Stomach (tissue), 9 donors: Measurements from ENCODE around the gene SDCCAG8. TPM values are rescaled to one million over a fixed set of nuclear protein-coding genes. Genes with fewer than 3 reads are reported as not detected.

Source experiments
- DNase-seq, 2 donors: peaks; one replicate each; pipeline versions ENCODE4 v3.0.0 to v3.0.0-alpha.2; 2013 to 2019
- H3K27ac ChIP-seq, 5 donors: fragments of 200-600 bp in 4 of 5; sonication (generic) in 4 of 5; one replicate each; pipeline ENCODE4 v1.5.1; 2013 to 2019; ENCODE audit warnings: mild to moderate bottlenecking in 1 of 5, moderate library complexity in 1 of 5
- H3K27me3 ChIP-seq, 3 donors: fragments of 200-600 bp; sonication (generic); one replicate each; pipeline ENCODE4 v1.5.1; 2017 to 2019; ENCODE audit warnings: mixed run types in 1 of 3
- H3K36me3 ChIP-seq, 4 donors: fragments of 200-600 bp; sonication (generic); 1 replicate in 3 of 4; 2 replicates in 1 of 4; pipeline ENCODE4 v1.5.1; 2016 to 2019
- H3K4me1 ChIP-seq, 4 donors: fragments of 200-600 bp; sonication (generic); one replicate each; pipeline ENCODE4 v1.5.1; 2016 to 2019
- H3K4me3 ChIP-seq, 4 donors: fragments of 200-600 bp; sonication (generic) in 3 of 4; one replicate each; pipeline ENCODE4 v1.5.1; 2016 to 2019; ENCODE audit warnings: mild to moderate bottlenecking in 1 of 4
- H3K9me3 ChIP-seq, 4 donors: fragments of 200-600 bp; sonication (generic); one replicate each; pipeline ENCODE4 v1.5.1; 2016 to 2019
- EP300 ChIP-seq: sonication (generic); formaldehyde crosslinking; IDR thresholded peaks from one replicate; pipeline ENCODE4 v1.6.1; 2017; ENCODE audit warnings: antibody characterized with exemption
- POLR2A ChIP-seq, 4 donors: fragments of 450-650 bp; IDR thresholded peaks; one replicate each; pipeline ENCODE4 v1.6.1; 2016; ENCODE audit warnings: antibody characterized with exemption in 4 of 4, control low read depth in 2 of 4, mild to moderate bottlenecking in 1 of 4, moderate library complexity in 1 of 4
- POLR2AphosphoS5 ChIP-seq, 3 donors: sonication (generic); formaldehyde crosslinking; IDR thresholded peaks; one replicate each; pipeline ENCODE4 v1.6.1; 2016; ENCODE audit warnings: antibody characterized with exemption in 3 of 3
- WGBS, 5 donors: extraction: QIAGEN DNeasy Blood & Tissue Kit in 3 of 5; methylation state at CpG; one replicate each; pipeline versions ENCODE4 v1.1.5 to v1.1.7; 2013 to 2018; 5-methylcytosine and 5-hydroxymethylcytosine counted together
- intact Hi-C: fragments of 100-400 bp; cut with DNase I; formaldehyde crosslinking; loops from one replicate; pipeline ENCODE4 v1.15.1; 2023; ENCODE audit warnings: low total_unique reads
- polyA plus RNA-seq, 3 donors: library from polyadenylated mRNA; stranded (reverse); fragments of 200-250 nt; gene quantifications; one replicate each; pipeline ENCODE4 v1.2.3, GENCODE V29; 2013
- total RNA-seq, 5 donors: library from RNA; depleted of rRNA; stranded (reverse); fragments of >200 nt; gene quantifications; one replicate each; pipeline versions ENCODE4 v1.1.0 to v1.2.3, GENCODE V29; 2014 to 2016
- TF ChIP-seq, protein P1 (sequence below), 7 experiments: fragments of 450-650 bp in 4 of 7; fragments of 200-600 bp in 3 of 7; sonication (generic) in 3 of 7; IDR thresholded peaks; one replicate each; pipeline ENCODE4 v1.5.1; 2016 to 2019; ENCODE audit warnings: antibody characterized with exemption in 7 of 7, control low read depth in 2 of 7, mild to moderate bottlenecking in 1 of 7
- donor health status: healthy with polysubstance abuse.
- donor health status: Bipolar disorder and iron deficiency.
- donor health status: healthy.

Gene SDCCAG8
- total and polyA plus RNA-seq, 8 donors, result 16.3 to 184 (median 24.5) TPM

DNA sequence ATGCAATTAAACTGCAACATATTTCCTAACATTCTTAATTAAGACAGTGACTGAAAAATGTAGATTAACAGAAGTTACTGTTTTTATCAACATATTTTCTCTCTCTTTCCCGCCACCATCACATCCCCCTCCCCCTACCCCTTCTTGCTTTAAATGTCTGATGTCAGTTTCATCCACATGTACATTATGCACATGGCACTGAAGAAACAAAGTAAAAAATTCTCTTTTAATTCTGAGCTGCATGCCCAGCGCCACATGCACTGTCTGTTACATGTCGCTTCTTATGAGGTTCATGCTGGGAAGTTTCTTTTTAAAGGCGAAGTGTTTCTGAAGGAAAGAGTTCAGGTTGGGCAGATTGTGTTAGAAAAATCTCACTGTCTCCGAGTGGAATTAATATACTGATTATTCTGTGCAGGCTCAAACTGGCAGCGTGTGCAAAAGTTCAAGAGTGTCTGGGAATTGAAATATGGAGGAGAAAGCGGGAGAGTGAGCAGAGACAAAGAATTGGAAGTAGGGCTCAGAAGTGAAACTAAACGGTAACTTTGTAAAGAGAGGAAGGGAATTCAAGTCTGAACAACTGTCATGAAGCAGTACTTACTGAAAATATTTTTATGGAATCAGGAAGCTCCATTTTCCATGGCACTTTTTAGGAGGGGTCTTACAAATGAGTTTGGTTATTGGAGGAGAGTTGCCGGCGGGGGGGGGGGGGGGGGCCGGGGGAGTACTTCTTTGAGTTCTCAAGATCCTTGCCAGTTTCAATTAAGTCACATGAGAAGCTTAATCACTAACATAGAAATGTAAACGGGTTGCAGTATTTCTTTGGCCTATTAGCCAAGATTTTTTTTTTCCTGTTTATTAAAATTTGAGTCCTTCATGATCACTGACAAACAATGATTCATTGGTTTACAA lies 217.6 kb downstream of the SDCCAG8 start:
- H3K27me3 ChIP-seq, result no peaks in the 10 kb centered on the region
- peaks cover 0 to 25% (median 14%) of the 10 kb centered on the region in 4 donors for H3K4me1 ChIP-seq
- TF ChIP-seq EP300 (no peak), POLR2AphosphoS5 (IDR thresholded peaks at IDR 0.05) (no peak), POLR2A (IDR thresholded peaks at IDR 0.05) (no peak)
- TF ChIP-seq, protein P1, sequence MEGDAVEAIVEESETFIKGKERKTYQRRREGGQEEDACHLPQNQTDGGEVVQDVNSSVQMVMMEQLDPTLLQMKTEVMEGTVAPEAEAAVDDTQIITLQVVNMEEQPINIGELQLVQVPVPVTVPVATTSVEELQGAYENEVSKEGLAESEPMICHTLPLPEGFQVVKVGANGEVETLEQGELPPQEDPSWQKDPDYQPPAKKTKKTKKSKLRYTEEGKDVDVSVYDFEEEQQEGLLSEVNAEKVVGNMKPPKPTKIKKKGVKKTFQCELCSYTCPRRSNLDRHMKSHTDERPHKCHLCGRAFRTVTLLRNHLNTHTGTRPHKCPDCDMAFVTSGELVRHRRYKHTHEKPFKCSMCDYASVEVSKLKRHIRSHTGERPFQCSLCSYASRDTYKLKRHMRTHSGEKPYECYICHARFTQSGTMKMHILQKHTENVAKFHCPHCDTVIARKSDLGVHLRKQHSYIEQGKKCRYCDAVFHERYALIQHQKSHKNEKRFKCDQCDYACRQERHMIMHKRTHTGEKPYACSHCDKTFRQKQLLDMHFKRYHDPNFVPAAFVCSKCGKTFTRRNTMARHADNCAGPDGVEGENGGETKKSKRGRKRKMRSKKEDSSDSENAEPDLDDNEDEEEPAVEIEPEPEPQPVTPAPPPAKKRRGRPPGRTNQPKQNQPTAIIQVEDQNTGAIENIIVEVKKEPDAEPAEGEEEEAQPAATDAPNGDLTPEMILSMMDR (IDR thresholded peaks at IDR 0.05), result no peak
- WGBS, 5 donors, result 39 to 50% (median 39%) methylated on average over 12 of the region's 12 CpGs
- peak in 1 of 2 donors; percentile 49 for DNase-seq
- peak overlapping the region in 4 of 5 donors; percentile 1 to 64 (median 33) for H3K27ac ChIP-seq
- no peaks in the 10 kb centered on the region for H3K9me3 ChIP-seq
- peaks cover 0 to 26% (median 4%) of the 10 kb centered on the region in 4 donors for H3K36me3 ChIP-seq
- peak overlapping the region; percentile 30 to 36 (median 31) for H3K4me3 ChIP-seq
- intact Hi-C loops, result no loop called here

DNA sequence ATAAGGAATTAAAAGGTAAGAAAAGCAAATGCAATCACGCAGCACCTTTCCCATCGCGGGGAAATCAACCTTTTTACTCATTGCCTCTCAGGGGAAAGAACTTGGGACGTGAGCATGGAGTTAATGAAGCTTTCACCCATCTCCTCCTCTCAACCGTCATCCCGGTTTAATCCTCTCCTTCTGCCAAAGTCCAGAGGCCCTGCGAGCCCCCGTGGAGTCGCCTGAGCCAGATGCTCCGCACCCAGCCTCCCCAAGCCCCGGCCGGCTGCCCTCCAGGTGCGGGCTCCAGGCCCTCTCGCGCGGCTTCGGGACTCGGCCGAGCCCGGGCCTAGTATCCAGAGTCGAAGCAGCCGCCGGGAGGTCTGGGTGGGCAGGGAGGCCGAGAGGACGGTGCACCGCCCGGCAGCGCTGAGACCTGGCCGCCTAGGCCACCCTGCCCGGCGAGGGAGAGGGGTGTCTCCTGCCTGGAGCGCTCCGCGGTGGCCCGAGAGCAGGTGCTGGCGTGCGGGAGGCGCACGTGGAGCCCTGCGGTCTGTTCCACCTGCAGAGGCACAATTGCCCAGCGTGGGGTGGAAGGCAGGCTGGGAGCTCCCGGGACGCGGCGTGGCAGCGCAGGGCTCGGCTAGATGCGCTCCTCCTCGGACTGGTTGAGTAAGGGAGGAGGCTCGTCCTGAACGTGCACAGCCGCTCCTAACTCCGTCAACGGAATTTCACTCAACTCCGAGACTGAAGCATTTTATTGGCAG lies 218.5 kb downstream of the SDCCAG8 start:
- H3K27ac ChIP-seq, result peak overlapping the region in 2 of 5 donors; percentile 49 to 64
- intact Hi-C loops, result no loop called here
- 80 to 90% (median 85%) methylated on average over 29 to 55 of the region's 55 CpGs for WGBS, 5 donors
- TF ChIP-seq, protein P1 (IDR thresholded peaks at IDR 0.05), result no peak
- TF ChIP-seq EP300 (no peak), POLR2A (IDR thresholded peaks at IDR 0.05) (no peak)
- no peaks in the 10 kb centered on the region for H3K9me3 ChIP-seq
- H3K4me1 ChIP-seq, result peaks cover 0 to 25% (median 14%) of the 10 kb centered on the region in 4 donors
- peak overlapping the region in 2 of 4 donors; percentile 14 to 32 for H3K4me3 ChIP-seq
- no peaks in the 10 kb centered on the region for H3K27me3 ChIP-seq
- no peak for DNase-seq
- peaks cover 0 to 26% (median 4%) of the 10 kb centered on the region in 4 donors for H3K36me3 ChIP-seq

DNA sequence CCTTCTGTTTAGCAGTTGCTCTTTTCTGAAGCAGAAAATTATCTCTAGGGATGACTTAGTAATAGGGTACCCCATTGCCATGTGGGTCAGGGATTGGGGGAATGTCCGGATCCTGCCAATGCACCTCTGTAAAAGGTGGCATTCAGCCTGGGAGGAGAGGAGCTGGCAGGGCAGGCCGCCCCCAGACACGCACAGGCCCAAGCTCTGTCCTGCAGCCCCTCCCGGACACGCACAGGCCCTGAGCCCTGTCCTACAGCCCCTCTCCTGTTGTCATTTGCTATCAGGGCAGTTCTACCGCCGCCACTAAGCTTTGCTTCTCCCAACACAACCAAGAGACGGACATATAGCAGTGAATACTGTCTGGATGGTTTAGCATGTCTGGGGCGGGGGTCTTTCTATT lies 219.1 kb downstream of the SDCCAG8 start:
- Histone ChIP-seq H3K4me3 (no peak overlapping the region), H3K27me3 (no peaks in the 10 kb centered on the region), H3K4me1 (peaks cover 0 to 25% (median 14%) of the 10 kb centered on the region in 4 donors), H3K36me3 (peaks cover 0 to 25% (median 4%) of the 10 kb centered on the region in 4 donors), H3K27ac (no peak overlapping the region), H3K9me3 (no peaks in the 10 kb centered on the region)
- no peak for DNase-seq
- TF ChIP-seq POLR2AphosphoS5 (IDR thresholded peaks at IDR 0.05) (no peak), EP300 (no peak), POLR2A (IDR thresholded peaks at IDR 0.05) (no peak)
- TF ChIP-seq, protein P1 (IDR thresholded peaks at IDR 0.05), result no peak
- WGBS, 5 donors, result 91 to 98% (median 98%) methylated on average over 7 to 9 of the region's 9 CpGs
- intact Hi-C loops, result no loop called here

- H3K9me3 ChIP-seq, result no peaks in the 10 kb centered on the region
- WGBS, 5 donors, result 80 to 93% (median 90%) methylated on average over 7 of the region's 7 CpGs
- intact Hi-C loops, result no loop called here
- peaks cover 0 to 25% (median 14%) of the 10 kb centered on the region in 4 donors for H3K4me1 ChIP-seq
- H3K4me3 ChIP-seq, result no peak overlapping the region
- H3K27me3 ChIP-seq, result no peaks in the 10 kb centered on the region
- DNase-seq, result peak in 1 of 2 donors; percentile 46
- no peak overlapping the region for H3K27ac ChIP-seq
- TF ChIP-seq POLR2AphosphoS5 (IDR thresholded peaks at IDR 0.05), result no peak
- peaks cover 0 to 18% (median 2%) of the 10 kb centered on the region in 4 donors for H3K36me3 ChIP-seq
Observed at GRCh38 chr1:243475966-243476365, 220.1 kb downstream of the SDCCAG8 start.
